Gastroesophageal sphincter (tissue), 3 donors: ENCODE measurements around the gene CENPE.

Experiments used
- CTCF ChIP-seq, 4 experiments: fragments of 200-600 bp in 2 of 4; fragments of 450-650 bp in 2 of 4; sonication (generic) in 1 of 4; IDR thresholded peaks; one replicate each; pipeline ENCODE4 v1.5.1; 2017 to 2019; ENCODE audit warnings: antibody characterized with exemption in 4 of 4, mild to moderate bottlenecking in 2 of 4, moderate library complexity in 2 of 4
- POLR2A ChIP-seq, 2 donors: fragments of 450-650 bp; IDR thresholded peaks; one replicate each; pipeline ENCODE4 v1.6.1; 2017; ENCODE audit warnings: antibody characterized with exemption in 2 of 2, mild to moderate bottlenecking in 2 of 2, moderate library complexity in 1 of 2

- TF ChIP-seq CTCF (IDR thresholded peaks at IDR 0.05) = no peak
- TF ChIP-seq POLR2A (IDR thresholded peaks at IDR 0.05) = no peak
Measured at GRCh38 chr4:103162176-103162575, 36.0 kb downstream of the CENPE start.
